C4-2B (cell line): ENCODE results near the gene SLC4A2.

ENCODE experiments used
- CTCF ChIP-seq: fragments of 450-650 bp; conservative IDR thresholded peaks from 2 replicates; pipeline ENCODE4 v1.5.1; 2017; ENCODE audit warnings: mild to moderate bottlenecking
- ZFX ChIP-seq: fragments of 450-650 bp; IDR thresholded peaks from 2 replicates; pipeline ENCODE4 v1.6.1; 2017

GRCh38 chr7:151018421-151019129 is 40.8 kb upstream of the SLC4A2 start:
- peak; percentile 71 for TF ChIP-seq CTCF
- peak; percentile 85; the same call in 1 of the 2 replicates for TF ChIP-seq ZFX
